ENCODE results near the gene TBRG1. TPM values are rescaled to one million over a fixed set of nuclear protein-coding genes. Genes with fewer than 3 reads are reported as not detected.
A peak's percentile ranks its signal among the peaks of the same experiment; 100 is the strongest.

Gene TBRG1
- total and polyA plus RNA-seq, 2 experiments from 2014 or later = 27.6 to 43.1 TPM

GRCh38 chr11:124582565-124582964 is 40.1 kb upstream of the TBRG1 start:
- H3K4me3 ChIP-seq = no peak overlapping the region
- H3K9me2 ChIP-seq (ENCODE audit: insufficient read depth) = no peaks in the 10 kb centered on the region
- DNase-seq = no peak
- in situ Hi-C loops (cut with MboI) = loop anchor here (10.0 to 25.0 kb wide), 2 partner anchors 168 to 520 kb away; no protein-coding TSS in a partner anchor
- H3K36me3 ChIP-seq (ENCODE audit: low read depth) = no peaks in the 10 kb centered on the region
- no peaks in the 10 kb centered on the region for H4K20me1 ChIP-seq (ENCODE audit: insufficient read depth)
- no peaks in the 10 kb centered on the region for H3K4me1 ChIP-seq (ENCODE audit: insufficient read depth)
- H3K27me3 ChIP-seq (replicated peaks; ENCODE audit: insufficient read depth) = peaks cover 30% of the 10 kb centered on the region
- 7 to 12% methylated on average over 2 of the region's 2 CpGs for WGBS, 2 experiments (ENCODE audit: low coverage in 1 of 2, low lambda C conversion rate in 2 of 2, missing lambda C conversion rate in 2 of 2)
- no peak overlapping the region for H2AFZ ChIP-seq
- no peaks in the 10 kb centered on the region for H3K79me2 ChIP-seq (ENCODE audit: insufficient read depth)
- H3K4me2 ChIP-seq (ENCODE audit: unreplicated experiment) = no peak overlapping the region
- no peaks in the 10 kb centered on the region for H3K9me3 ChIP-seq (ENCODE audit: low read depth)
- no peak overlapping the region for H3K9ac ChIP-seq
- H3K27ac ChIP-seq = no peak overlapping the region
- TF ChIP-seq EZH2phosphoT487 (IDR thresholded peaks at IDR 0.05; ENCODE audit: insufficient read depth, low read depth) (no peak), EZH2 (IDR thresholded peaks at IDR 0.05; ENCODE audit: insufficient read depth, poor library complexity, severe bottlenecking) (no peak)
- H3F3A ChIP-seq (ENCODE audit: insufficient read depth) = no peaks in the 10 kb centered on the region

GRCh38 chr11:124583781-124584180 is 38.9 kb upstream of the TBRG1 start:
- H3K4me3 ChIP-seq = no peak overlapping the region
- no peaks in the 10 kb centered on the region for H3K4me1 ChIP-seq (ENCODE audit: insufficient read depth)
- no peaks in the 10 kb centered on the region for H3K79me2 ChIP-seq (ENCODE audit: insufficient read depth)
- no peaks in the 10 kb centered on the region for H4K20me1 ChIP-seq (ENCODE audit: insufficient read depth)
- WGBS, 2 experiments (ENCODE audit: low coverage in 1 of 2, low lambda C conversion rate in 2 of 2, missing lambda C conversion rate in 2 of 2) = 69% methylated on average over 8 of the region's 8 CpGs
- no peak for DNase-seq
- H3K4me2 ChIP-seq (ENCODE audit: unreplicated experiment) = no peak overlapping the region
- H3K9me3 ChIP-seq (ENCODE audit: low read depth) = no peaks in the 10 kb centered on the region
- H2AFZ ChIP-seq = no peak overlapping the region
- H3K27ac ChIP-seq = no peak overlapping the region
- H3K9ac ChIP-seq = no peak overlapping the region
- no peaks in the 10 kb centered on the region for H3K36me3 ChIP-seq (ENCODE audit: low read depth)
- no peaks in the 10 kb centered on the region for H3K9me2 ChIP-seq (ENCODE audit: insufficient read depth)
- in situ Hi-C loops (cut with MboI) = loop anchor here (10.0 to 25.0 kb wide), 2 partner anchors 169 to 521 kb away; no protein-coding TSS in a partner anchor
- peaks cover 37% of the 10 kb centered on the region for H3K27me3 ChIP-seq (replicated peaks; ENCODE audit: insufficient read depth)
- TF ChIP-seq EZH2phosphoT487 (IDR thresholded peaks at IDR 0.05; ENCODE audit: insufficient read depth, low read depth) = no peak
- TF ChIP-seq EZH2 (IDR thresholded peaks at IDR 0.05; ENCODE audit: insufficient read depth, poor library complexity, severe bottlenecking) = no peak
- H3F3A ChIP-seq (ENCODE audit: insufficient read depth) = no peaks in the 10 kb centered on the region

- in situ Hi-C loops (cut with MboI) = loop anchor here (10.0 to 25.0 kb wide), 2 partner anchors 170 to 523 kb away; no protein-coding TSS in a partner anchor
- Histone ChIP-seq H3K9me3 (ENCODE audit: low read depth) (no peaks in the 10 kb centered on the region), H3K27me3 (replicated peaks; ENCODE audit: insufficient read depth) (peaks cover 38% of the 10 kb centered on the region), H3K9ac (no peak overlapping the region), H3K4me1 (ENCODE audit: insufficient read depth) (no peaks in the 10 kb centered on the region), H3K27ac (no peak overlapping the region), H3K36me3 (ENCODE audit: low read depth) (no peaks in the 10 kb centered on the region), H3F3A (ENCODE audit: insufficient read depth) (no peaks in the 10 kb centered on the region), H3K9me2 (ENCODE audit: insufficient read depth) (no peaks in the 10 kb centered on the region), H3K4me2 (ENCODE audit: unreplicated experiment) (no peak overlapping the region), H4K20me1 (ENCODE audit: insufficient read depth) (no peaks in the 10 kb centered on the region), H3K4me3 (no peak overlapping the region), H3K79me2 (ENCODE audit: insufficient read depth) (no peaks in the 10 kb centered on the region), H2AFZ (no peak overlapping the region)
- no peak for DNase-seq
- TF ChIP-seq EZH2 (IDR thresholded peaks at IDR 0.05; ENCODE audit: insufficient read depth, poor library complexity, severe bottlenecking) (no peak), EZH2phosphoT487 (IDR thresholded peaks at IDR 0.05; ENCODE audit: insufficient read depth, low read depth) (no peak)
- WGBS, 2 experiments (ENCODE audit: low coverage in 1 of 2, low lambda C conversion rate in 2 of 2, missing lambda C conversion rate in 2 of 2) = 72 to 76% methylated on average over 4 of the region's 4 CpGs
Measured at GRCh38 chr11:124584681-124585372, 37.8 kb upstream of the TBRG1 start.

- Histone ChIP-seq H4K20me1 (ENCODE audit: insufficient read depth) (no peaks in the 10 kb centered on the region), H2AFZ (no peak overlapping the region), H3K27ac (no peak overlapping the region), H3K4me1 (ENCODE audit: insufficient read depth) (no peaks in the 10 kb centered on the region), H3K4me3 (no peak overlapping the region), H3K27me3 (replicated peaks; ENCODE audit: insufficient read depth) (peaks cover 35% of the 10 kb centered on the region), H3K9ac (no peak overlapping the region), H3K79me2 (ENCODE audit: insufficient read depth) (no peaks in the 10 kb centered on the region), H3K36me3 (ENCODE audit: low read depth) (no peaks in the 10 kb centered on the region), H3K9me2 (ENCODE audit: insufficient read depth) (no peaks in the 10 kb centered on the region), H3K4me2 (ENCODE audit: unreplicated experiment) (no peak overlapping the region), H3F3A (ENCODE audit: insufficient read depth) (no peaks in the 10 kb centered on the region), H3K9me3 (ENCODE audit: low read depth) (no peaks in the 10 kb centered on the region)
- peak; percentile 69 for DNase-seq
- 0 to 8% methylated on average over 3 of the region's 3 CpGs for WGBS, 2 experiments (ENCODE audit: low coverage in 1 of 2, low lambda C conversion rate in 2 of 2, missing lambda C conversion rate in 2 of 2)
- TF ChIP-seq EZH2 (IDR thresholded peaks at IDR 0.05; ENCODE audit: insufficient read depth, poor library complexity, severe bottlenecking) = no peak
- no peak for TF ChIP-seq EZH2phosphoT487 (IDR thresholded peaks at IDR 0.05; ENCODE audit: insufficient read depth, low read depth)
- in situ Hi-C loops (cut with MboI) = loop anchor here (10.0 to 25.0 kb wide), 2 partner anchors 172 to 524 kb away; no protein-coding TSS in a partner anchor
Measured at GRCh38 chr11:124586238-124586860, 36.3 kb upstream of the TBRG1 start.
